AG10803 (cell line): ENCODE results near the gene KANK4.

Source experiments
- DNase-seq: peaks from one replicate; pipeline ENCODE4 v3.0.0; 2010; ENCODE audit warnings: low read depth
- H3K4me3 ChIP-seq: 2 replicates; pipeline ENCODE4 v1.5.1; 2011; ENCODE audit warnings: mild to moderate bottlenecking, low read length, control low read depth
- TF ChIP-seq, protein P1 (sequence below): conservative IDR thresholded peaks from 2 replicates; pipeline ENCODE4 v1.5.1; 2011; ENCODE audit warnings: mild to moderate bottlenecking, low read length, control low read depth, inconsistent platforms

KANK4 gene

DNA sequence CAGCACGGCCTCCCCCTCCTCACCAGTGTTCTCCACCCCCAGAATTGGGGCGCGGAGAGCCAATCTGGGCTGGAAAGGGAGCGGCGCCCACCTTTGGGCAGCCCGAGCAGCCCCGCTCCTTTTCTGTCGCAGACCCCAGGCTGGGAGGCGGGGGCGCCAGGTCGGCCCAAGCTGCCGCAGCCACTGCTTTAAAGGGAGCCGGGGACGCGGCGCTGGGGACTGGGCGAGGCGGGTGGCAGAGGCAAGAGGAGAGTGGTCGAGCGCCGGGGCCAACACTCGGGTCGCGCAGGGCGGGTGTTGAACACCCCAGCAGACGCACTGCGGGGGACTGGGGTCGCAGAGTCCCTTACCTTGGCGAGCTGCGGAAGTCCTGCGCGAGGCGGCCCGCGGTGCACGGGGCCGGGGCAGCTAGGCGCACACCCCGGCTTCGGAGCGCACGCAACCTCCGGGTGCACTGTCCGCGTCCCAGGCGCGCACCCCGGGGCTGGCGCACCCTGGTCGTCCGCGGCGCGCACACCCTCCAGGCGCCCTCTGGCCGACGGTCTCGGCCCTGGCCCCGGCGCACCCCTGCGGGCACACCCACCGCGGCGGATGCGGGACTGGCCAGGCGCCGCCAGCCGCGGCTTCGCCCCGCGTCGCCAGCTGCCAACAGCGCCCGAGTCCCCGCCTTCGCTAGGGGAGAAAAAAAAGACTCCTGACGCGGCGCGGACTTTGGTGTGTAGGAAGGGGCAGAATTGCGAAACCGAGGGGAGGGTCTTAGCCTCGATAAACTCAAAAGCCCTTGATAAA is at the start of gene KANK4:
Gene KANK4 (minus strand): TSS at position 679 of the 789 bp plus-strand sequence. CDS start 37,870 bp downstream, outside the sequence.
- peak within 1 kb of the TSS; percentile 39 for H3K4me3 ChIP-seq
- no peak for DNase-seq
- TF ChIP-seq, protein P1, sequence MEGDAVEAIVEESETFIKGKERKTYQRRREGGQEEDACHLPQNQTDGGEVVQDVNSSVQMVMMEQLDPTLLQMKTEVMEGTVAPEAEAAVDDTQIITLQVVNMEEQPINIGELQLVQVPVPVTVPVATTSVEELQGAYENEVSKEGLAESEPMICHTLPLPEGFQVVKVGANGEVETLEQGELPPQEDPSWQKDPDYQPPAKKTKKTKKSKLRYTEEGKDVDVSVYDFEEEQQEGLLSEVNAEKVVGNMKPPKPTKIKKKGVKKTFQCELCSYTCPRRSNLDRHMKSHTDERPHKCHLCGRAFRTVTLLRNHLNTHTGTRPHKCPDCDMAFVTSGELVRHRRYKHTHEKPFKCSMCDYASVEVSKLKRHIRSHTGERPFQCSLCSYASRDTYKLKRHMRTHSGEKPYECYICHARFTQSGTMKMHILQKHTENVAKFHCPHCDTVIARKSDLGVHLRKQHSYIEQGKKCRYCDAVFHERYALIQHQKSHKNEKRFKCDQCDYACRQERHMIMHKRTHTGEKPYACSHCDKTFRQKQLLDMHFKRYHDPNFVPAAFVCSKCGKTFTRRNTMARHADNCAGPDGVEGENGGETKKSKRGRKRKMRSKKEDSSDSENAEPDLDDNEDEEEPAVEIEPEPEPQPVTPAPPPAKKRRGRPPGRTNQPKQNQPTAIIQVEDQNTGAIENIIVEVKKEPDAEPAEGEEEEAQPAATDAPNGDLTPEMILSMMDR, result no peak

DNA sequence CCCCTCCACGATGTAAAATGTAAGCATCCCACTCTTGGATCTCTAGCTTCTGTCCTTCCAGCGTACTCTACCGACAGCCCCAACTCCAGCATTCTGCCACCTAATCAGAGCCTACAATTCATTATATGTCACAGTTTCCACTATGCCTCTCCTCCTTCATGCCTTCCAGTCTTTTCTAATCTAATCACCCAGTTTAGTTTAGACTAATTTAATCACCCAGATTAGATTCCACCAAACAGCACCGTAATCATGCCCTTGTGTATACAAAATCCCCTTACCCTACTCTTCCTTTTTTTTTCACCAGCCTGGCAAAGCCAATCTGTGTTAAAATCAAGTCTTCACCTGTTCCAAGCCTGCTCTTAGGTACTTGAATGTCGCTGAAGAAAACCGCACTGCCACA is 49.8 kb upstream of the KANK4 start:
- TF ChIP-seq, protein P1, result no peak
- no peak for DNase-seq
- H3K4me3 ChIP-seq, result no peak overlapping the region

DNA sequence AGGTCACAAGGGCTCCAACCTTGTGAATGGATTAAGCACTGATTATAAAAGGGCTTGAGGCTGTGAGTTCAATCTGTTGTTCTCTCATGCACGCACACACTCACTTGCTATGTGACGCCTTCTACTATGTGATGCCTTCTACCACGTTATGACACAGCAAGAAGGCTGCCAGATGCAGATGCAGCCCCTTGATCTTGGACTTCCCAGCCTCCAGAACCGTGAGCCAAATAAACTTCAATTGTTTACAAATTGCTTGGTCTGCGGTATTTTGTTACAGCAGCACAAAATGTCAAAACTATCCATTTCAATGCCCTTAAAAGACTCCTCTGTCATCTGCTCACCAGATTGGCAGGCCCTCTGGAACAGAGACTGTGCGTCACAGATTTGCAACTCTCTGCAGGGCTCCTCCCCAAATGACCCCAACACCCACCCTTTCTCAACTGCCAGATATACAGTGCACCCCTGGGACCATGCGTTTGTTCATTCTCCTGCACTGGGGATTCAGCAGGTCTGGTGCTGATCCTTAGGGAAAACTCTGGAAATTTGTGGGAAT is 47.8 kb upstream of the KANK4 start:
- TF ChIP-seq, protein P1, result no peak
- peak; percentile 17 for DNase-seq
- H3K4me3 ChIP-seq, result no peak overlapping the region

DNA sequence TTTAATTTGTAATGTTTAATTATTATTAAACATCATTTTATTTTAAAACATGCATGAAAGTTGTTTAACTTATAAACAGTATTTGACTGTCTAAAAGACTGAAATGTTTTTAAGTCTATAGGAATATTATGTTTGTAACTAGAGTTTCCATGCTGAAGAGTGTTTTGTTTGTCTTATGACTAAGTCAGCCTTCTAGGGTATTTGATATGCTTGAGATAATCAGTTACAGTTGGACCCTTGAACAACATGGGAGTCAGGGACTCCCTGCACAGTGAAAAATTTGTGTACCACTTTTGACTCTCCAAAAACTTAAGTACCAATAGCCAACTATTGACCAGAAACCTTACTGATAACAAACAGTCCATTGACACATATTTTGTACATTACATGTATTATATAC is 45.5 kb upstream of the KANK4 start:
- TF ChIP-seq, protein P1, result no peak

DNA sequence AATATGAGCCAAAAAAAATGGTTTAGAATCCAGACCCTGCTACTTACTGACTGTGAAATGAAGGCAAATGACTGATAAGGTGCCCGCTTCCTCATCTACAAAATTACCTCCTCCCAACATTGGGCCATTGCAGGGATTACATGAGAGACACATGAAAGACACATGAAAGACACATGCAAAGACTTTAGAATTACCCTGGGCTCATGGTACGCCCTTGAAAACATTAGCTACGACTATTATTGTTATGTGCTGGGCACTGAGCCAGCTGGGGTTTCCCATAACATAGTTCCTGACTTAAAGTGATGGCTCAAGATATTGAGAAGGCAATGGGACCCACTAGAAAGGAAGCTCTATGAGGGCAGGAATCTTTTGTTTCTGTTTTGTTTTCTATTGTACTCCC is 43.7 kb upstream of the KANK4 start:
- DNase-seq, result no peak
- H3K4me3 ChIP-seq, result no peak overlapping the region
- TF ChIP-seq, protein P1, result no peak

More for the DNA sequence above, 45.5 kb upstream of the KANK4 start:
- no peak for DNase-seq
- no peak overlapping the region for H3K4me3 ChIP-seq

DNA sequence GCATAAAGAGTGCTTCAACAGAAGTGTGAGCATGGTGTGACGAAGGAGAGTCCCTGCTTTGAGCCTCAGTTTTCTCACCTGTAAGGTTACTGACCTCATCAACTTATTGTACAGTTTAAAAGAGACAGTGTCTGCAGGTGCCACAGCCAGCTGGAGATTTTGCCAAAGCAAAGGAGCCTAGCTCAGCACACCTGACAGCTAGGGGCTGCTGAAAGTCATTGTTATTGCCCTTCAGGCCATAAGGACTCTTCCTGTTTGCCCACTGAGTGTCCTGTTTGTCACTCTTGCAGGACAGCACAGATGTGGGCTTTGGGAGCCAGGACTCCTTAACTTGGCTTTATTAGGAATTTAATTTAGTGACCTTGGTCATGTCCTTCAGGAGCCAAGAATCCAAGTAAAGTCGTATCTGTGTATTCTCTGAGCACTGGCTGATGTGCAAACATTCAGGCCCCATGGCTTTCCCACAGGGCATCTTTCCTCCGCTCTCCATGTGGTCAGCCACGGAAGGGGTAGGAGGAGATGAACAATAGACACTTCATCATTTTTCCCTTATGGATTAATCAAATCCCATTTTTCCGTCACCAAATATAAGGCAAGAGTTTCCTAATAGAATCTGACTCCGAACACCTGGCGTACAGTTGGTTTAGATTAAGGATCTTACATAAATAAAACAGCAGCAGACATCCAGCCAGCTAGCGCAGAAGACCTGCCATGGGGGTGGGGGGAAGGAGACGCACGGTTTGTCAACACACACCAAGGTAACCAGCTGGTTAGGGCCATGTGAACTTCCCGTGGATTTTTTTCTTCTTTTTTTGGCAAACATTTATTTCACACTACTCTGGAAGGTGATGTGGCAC is 43.1 kb upstream of the KANK4 start:
- no peak overlapping the region for H3K4me3 ChIP-seq
- TF ChIP-seq, protein P1, result no peak
- no peak for DNase-seq
